ENCODE data around the gene VPS13D.

VPS13D gene

DNA sequence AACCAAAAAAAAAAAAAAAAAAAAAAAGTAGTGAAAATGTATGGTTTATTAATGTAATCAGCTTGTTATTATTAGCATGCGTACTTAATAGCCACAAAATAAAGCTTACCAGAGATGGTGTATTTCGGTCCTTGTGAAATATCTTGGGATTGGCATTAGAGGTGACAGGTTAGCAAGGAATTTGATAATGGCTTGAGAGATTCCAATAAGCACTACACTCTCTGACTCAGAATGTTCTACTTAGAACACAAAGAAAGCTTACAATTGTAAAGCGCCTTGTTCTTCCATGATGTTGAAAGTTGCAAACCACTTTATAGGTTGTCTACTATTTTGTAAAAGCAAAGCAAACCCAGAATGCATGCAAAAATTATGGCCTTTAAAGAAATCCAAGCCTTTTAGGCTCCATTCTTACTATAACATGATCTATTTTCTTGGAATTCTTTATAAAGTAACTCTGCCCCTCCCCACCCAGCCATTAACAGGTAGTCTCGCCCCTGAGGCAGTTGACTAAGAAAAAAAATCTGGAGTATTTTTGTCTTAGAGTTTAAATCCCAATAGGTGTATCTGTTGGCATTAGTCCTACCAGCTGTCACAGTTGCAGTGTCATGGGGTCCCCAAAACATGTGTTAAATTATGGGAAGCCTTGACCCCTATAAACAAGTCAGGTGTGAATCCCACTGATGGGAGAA lies 259.0 kb downstream of the VPS13D start:
- no peak for DNase-seq (ENCODE audit: low spot score)

DNA sequence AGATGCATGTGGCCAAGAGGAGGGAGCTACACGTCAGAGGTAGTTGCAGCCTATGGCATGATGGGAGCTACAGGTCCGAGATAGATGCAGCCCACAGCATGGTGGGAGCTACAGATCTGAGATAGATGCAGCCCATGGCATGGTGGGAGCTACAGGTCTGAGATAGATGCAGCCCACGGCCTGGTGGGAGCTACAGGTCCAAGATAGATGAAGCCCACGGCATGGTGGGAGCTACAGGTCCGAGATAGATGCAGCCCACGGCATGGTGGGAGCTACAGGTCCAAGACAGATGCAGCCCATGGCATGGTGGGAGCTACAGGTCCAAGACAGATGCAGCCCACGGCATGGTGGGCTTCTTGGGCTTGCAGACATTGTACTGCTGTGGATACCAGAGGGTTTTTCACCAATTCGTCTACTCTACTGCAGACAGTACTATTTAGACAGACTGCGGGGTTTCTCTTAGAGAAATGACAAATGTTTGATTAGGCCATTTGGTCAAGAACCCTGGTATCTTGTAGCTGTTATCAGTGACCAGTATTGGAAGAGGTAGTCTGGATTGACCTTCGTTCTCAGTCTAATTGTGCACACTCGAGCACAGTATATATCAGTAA lies 260.8 kb downstream of the VPS13D start:
- DNase-seq (ENCODE audit: low spot score) = no peak

DNA sequence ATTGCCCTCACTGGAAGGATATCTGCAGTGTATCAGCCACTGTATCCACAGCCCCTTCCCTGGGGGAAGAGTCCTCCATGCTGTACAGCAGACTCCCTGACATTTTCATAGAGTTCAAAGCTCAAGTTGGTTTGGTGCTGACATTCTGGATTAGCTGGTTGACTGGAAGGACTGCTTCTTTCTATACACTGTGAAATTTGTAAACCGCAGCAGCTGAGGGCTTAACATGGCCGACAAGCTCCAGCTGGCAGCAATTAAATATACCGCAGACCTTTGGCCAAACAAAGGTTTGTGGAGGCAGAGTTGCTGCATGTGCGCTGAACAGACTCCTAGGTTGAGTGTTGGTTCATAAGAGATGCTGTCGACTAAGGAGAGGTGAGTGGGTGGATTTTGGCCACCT lies 261.8 kb downstream of the VPS13D start:
- no peak for DNase-seq (ENCODE audit: low spot score)

DNA sequence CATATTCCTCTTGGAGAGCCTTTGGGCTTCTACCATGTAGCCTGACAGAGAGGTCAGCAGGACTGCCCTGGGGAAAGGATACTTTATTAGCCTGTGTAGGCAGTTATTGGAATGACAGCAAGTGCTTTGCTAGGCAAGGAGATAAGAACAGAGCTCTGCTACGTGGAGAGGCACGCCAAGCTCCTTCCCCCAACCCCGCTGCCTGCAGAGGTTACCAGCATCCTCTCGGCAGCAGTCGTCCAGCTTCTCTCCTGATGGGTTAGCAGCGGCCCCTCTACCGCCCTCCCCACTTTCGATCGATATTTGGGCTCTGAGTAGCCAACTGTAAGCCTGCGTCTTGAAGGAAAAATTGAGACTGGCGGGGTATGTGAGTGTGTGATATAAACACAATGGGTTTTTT lies 265.9 kb downstream of the VPS13D start:
- no peak for DNase-seq (ENCODE audit: low spot score)

DNA sequence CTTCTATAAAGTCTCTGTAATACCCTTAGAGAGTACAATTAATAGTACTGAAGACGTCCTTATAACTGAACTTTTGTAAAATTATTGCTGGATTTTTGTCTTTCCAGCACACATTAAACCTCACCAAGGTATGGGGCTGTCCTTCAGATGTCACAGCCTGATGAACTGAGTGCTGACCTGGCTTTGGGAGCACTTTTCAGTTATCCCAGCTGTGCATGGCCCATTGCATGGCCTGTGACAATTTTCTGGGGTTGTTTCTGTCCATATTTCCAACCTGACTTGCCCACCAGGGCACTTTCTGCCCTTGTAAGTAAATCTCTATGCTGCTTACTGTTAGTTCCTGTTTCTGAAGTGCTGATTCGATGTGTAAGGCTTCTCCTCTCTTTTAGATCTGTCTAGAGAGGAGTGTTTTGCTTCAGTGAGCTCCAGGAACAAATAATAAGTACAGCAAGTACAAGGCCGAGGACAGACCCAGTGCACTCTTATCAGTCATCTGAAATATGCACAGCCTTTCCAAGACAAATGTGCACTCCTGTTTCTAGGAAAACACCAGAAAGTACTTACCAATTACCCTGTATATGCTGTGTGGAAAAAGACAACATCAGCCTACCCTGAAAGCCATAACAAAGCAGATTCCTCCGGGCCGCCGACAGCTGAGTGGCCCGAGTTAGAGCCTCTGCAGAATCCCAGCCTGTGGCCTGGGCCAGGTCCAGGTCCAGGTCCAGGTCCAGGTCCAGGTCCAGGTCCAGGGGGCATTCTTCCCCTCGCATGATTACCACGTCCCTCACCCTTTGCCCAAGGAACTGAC lies 266.5 kb downstream of the VPS13D start:
- DNase-seq (ENCODE audit: low spot score) = no peak

DNA sequence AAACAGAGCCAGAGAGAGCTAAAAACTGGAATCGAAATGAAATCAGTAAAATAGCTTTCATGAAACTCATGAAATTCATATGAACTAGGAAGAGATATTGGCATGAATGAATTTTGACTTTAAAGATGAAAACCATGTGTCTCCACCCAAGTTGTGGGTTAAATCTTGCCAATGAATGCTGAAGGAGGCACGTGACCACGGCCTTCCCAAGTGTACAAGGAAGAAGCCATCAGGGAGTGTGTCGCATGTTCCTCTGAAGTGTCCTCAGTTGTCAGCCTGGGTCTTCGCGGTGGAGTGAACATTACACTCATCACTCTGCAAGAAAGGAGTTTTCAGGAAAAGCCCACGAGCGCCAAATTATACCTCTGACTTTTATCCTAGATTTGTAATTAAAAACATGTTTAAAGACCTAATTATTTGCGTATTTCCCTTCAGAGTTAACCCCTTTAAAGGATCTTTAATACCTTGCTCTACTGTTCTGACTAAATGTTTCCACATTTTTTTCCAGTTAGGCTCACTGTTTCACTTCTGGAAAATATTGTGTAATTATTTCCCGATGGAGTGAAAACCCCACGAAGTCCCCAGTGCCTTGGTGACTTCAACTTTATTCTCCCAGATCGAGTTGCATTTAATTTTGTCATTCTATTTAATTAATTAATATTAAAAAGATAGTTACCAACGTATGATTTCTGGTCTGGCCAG lies 269.9 kb downstream of the VPS13D start:
- DNase-seq (ENCODE audit: low spot score) = no peak

DNA sequence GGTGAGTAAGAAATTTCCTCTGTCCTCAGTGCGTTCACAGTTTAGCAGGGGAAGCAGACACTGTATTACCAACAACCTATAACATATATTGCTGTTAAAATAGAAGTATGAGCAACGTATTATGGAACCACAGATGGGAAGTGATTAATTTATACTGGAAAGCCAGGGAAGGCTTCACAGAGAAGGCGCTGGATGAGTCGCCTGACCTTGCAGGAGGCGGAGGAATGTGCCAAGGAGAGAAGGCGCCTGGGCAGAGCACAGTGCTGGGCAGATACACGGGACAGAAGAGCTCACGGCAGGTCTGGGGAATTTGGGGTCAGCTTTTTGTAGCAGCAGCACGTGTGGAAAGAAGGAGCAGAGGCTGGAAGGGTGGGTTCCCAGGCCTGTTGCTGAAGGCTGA lies 271.8 kb downstream of the VPS13D start:
- no peak for DNase-seq (ENCODE audit: low spot score)

DNA sequence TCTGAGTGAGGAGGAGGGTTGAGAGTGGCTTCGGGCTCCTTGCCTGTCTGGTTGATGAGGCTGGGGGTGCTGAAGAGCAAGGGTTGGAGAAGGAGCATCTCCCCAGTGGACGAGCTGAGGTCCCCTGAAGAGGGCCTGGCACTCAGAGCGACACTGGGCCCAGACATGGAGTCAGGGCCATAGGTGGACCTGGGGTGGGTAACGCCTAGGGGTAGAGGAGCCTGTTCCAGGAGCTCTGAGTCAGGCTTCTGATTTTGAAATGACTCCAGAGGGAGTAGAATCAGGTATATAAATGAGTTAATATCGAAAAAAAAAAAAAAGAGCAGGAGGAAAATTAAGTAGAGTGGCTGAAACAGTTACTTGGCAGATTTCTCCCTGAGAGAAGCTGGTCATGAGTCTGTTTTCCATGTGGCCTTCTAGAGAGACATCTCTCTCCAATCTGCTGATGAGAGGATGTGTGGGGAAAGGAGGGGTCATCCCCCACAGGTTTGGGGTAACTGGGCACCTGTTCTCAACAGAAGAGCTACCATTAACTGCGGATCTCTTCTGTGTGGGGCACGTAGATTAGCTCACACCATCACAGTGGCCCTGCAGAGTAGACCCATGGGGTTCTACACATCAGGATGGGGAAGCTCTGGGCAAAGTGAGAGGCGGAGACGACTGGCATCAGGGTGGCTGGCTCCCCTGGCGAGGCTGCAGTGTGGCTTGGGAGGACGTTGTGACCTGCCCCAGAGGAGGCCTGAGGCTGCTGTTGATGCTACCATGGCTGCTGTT lies 272.7 kb downstream of the VPS13D start:
- DNase-seq (ENCODE audit: low spot score) = no peak

DNA sequence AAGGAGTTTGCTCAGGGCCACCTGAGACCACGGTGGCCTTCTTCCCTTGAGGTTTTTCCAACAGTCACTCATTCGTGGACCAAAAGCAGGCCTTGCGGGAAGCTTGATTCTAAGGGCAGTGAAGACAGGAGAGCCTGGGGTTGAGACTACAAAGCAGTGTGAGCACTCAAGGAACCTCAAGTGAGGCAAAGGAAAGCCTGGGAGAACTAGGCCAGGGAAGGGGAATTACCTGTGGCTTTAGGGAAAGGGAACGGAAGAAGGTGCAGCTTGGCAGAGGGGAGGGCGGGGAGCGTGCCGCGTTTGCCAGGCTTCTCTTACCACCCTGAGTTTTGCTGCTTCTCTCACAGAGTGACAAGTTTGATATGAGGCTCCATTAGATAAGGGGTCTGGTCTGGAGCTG lies 273.9 kb downstream of the VPS13D start:
- no peak for DNase-seq (ENCODE audit: low spot score)

DNA sequence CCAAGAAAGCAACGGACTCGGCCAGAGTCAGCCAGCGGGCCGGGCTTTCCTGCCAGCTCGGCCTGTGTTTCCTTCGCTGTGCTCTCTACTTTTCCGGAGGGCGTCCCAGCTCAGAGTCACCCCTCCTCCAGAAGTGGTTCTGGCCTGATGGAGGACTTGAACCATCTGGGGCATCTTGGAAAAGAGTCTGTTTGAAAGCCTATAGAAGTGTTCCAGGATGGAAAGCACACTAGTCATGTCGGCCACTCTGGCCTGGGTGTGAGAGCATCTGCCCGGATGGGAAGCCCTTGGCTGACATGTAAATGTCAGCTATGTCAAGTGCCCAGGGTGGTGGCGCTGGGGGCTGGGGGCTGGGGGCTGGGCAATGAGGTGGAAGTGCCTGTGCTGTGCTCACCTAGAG lies 274.8 kb downstream of the VPS13D start:
- no peak for DNase-seq (ENCODE audit: low spot score)

DNA sequence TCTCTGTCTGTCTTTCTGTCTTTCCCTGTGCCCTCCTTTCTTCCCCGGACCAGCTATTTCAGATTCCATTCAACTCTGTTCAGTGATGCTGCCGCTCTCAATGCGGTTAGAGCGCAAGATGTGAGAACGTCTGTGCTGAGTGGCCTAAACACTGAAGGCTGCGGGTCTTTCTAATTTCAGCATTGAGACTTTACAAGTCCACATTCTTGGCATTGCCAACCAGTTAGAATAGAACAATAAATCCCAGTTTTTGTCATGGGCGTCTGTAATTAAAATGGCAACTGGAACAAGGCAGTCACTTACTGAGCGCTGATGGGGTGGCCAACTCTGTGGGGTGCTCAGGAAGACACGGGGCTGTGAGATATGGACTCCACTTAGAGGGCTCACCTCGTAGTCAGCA lies 275.4 kb downstream of the VPS13D start:
- no peak for DNase-seq (ENCODE audit: low spot score)

DNA sequence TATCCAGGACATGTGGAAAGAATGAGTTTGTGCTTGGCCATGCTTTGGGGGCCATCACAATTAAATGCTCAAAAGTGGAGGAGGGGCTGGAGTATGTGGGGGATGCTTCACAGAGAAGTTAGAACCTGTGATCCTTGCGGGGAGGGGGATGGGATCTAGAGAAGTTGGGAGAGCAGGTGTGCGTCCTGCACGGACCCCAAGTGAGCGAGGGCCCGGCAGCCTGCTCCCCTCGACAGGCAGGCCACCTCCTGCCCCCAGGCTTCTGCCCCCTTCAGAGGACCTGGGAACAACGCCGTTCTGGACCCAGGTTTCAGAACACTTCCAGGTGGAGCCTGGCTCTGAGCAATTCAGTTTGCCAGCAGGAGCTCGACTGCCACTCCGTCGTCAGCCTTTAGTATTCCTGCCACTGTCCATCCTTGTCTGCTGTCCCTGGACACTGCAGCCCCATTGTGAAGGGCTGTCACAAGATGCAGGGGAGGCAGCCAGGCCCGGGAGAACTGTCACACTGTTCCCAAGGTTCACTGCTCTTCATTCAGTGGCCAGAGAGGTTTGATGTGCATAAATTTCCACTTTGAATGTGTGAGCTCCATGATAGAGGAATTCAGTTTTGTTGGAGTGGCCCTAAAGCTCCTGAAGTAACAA lies 275.9 kb downstream of the VPS13D start:
- no peak for DNase-seq (ENCODE audit: low spot score)

DNA sequence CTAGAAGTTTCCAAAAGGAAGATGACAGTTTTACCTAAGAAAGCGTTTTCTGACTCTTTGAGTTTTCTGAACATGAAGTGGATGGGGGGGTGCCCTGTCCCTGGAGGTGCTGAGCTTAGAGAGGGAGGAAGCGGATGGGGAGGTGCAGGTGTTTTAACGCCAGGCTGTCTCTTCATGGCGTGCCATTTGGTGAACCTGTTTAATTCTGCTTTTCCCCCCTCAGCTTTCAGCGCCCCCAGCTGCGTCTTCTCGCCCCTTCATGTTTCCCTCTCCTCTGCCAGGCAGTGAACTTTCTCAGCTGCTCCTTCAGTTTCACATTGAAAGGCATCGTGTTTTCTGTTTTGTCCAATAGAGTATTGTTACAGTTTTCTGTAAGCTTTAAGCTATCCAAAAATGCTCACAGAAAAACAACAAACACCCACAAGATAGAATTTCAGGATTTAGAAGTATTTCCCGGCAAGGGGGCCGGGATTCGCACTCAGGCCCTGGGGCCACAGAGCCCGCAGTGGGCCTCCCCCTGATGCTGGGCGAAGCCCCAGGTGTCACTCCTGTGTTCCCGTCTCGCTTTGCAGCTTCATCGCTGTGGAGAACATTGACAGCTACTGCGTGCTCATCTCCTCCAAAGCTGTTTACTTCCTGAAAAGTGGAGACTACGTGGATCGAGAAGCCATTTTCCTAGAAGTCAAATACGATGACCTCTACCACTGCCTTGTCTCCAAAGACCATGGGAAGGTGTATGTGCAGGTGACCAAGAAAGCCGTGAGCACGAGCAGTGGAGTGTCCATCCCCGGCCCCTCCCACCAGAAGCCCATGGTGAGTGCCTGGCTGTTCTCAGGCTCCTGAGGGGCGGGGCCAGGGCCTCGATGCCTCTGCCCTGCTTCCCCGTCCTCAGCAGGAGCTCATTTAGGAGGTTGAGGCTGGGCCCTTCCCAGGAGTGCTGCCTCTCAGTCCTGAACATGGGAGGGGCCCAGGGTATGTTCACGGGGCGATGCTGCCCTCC lies 276.8 kb downstream of the VPS13D start:
- no peak for DNase-seq (ENCODE audit: low spot score)

DNA sequence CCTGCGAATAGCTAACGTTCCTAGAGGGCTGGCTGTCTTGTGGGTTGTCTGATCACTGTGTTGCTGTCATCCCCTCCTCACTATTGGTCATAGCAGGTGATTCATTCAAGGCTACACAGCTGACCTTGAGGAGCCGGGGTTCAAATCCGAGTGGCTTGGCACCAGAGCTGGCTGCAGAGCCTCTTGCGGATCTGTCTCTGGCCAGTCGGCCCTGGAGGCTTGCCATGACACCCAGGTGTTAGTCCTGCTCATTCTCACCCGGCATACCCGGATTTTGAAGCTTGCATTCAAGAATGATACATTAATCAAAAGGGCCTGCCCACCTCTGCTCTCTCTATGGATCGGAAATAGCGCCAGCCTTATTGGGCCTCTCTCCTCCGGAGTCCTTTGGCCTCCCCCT lies 277.8 kb downstream of the VPS13D start:
- DNase-seq (ENCODE audit: low spot score) = no peak

DNA sequence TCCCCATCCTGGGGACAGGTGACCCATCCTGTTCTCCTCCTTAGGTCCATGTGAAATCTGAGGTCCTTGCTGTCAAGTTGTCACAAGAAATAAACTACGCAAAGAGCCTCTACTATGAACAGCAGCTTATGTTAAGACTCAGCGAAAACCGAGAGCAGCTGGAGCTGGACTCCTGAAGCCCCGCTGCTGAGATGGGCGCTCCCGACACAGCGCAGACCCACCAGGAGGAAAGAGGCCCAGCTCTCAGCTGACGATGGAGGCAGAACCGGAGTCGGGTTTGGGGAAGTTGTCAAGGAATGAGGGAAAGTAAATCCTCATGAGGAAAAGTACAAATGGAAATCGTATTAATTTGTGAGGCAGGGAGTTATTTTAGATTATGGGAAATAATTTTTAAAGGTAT lies 279.0 kb downstream of the VPS13D start:
- DNase-seq (ENCODE audit: low spot score) = no peak

DNA sequence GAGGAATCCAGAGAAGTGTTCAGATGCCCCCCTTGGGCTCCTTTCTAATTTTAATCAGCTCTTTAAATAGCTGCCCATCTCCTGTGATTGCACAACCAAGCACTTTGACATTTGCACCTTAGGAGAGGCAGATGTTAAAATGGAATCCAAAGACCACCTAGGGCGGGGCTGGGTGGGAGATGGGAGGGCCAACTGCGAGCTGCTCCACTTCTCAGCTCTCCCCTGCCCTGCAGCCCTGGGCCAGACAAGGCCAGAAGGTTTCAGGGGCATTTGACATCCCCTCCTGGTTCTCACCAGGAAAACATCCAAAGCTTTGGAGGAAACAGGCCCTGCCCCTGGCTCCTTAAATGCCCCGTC lies 281.3 kb downstream of the VPS13D start:
- DNase-seq (ENCODE audit: low spot score) = no peak

DNA sequence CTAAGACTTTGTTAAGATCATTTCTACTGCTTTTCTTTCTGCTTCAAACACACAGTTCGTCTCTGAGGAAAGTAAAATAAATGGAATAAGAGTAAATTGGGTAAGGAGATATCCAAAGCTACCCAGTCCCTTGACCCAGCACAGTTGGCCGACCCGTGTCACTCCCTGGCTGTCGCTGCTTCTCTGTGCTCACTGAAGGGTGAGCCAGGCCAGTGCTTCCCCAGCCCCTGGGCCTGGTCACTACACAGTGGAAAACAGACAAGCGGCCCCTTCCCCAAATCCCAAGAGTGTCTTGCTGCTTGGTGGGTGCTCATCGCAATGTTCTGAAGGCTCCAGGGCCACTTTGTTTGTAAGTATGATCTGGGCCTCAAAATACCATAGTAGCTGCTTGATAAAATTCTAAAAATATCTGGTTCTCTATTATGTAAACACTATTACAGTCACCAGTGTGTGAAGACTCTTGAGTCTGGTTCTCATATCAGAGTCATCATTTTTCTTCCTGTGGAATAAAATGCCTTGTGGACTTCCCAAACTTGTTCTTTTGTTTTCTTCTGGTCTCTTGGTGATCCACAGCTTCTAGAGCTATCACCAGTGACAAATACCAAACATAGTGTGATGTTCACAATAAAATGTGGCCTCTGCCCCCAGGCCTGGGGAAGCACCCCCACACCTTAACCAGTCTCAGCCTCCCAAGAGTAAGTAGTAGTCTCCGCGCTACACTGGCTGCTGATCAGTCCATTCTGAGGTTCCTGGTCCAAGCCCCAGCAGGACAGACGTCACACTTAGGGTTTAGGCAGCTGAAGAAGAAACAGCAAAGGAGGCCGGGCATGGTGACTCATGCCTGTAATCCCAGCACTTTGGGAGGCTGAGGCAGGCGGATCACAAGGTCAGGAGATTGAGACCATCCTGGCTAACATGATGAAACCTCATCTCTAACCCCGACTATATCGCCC lies 282.0 kb downstream of the VPS13D start:
- DNase-seq (ENCODE audit: low spot score) = no peak

DNA sequence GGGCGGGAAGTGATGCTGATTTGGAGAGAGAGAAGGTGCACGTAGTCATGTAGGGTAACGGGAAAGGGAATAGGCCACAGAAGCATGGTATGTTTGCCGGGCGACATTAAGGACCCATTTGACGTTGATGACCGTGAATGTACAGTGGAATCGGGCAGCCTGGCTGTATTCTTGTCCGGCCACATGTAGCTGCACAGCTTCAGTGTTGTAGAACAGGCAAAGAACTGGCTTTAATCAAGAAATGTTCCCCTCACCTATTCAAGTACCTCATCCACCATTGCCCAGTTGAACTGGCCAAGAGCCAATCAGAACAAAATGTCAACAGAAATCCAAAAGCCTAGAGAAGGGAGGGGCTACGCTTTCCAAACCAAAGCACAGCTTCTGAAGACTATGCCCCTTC lies 283.4 kb downstream of the VPS13D start:
- no peak for DNase-seq (ENCODE audit: low spot score)

DNA sequence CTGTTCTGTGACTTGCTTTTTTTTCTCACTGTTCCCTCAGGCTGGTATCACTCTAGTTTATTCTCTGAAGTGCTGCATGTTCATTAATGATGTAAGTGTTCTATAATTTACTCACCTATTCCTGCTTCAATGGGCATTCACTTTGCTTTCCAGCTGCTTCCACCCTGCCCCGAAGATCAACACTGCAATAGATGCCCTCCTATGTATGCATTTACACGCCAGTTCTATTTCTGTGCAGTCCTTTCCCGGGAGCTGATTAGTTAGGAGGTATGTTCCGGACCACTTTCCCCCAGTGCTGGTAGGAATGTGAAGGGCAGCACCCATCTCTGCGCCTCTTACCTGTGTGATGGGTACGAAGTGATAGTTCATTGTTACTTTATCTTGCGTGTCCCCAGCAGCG lies 284.8 kb downstream of the VPS13D start:
- no peak for DNase-seq (ENCODE audit: low spot score)

Data from HuH-7.5 (cell line).